Measurements from ENCODE around the gene UNCX.
"Not testable (repeated sequence)": the region's sequence is repeated elsewhere in the genome, so short reads cannot be mapped to it uniquely, and the experiment has no call there.

The UNCX gene

DNA sequence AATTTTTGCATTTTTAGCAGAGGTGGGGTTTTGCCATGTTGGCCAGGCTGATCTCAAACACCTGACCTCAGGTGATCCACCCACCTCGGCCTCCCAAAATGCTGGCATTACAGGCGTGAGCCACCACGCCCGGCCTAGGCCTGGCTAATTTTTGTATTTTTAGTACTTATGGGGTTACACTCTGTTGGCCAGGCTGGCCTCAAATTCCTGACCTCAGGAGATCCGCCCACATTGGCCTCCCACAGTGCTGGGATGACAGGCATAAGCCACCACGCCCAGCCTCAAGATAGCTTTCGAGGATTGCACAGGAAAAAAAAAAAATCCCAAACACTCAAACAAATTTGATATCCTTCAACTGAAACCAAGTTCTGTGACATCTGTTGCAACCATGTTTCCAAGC is 26.9 kb upstream of the UNCX start:
- H3K4me1 Mint-ChIP-seq; DNase-seq; H3K9me3 Mint-ChIP-seq; H3K27ac Mint-ChIP-seq; H3K4me3 Mint-ChIP-seq; ATAC-seq; H3K36me3 Mint-ChIP-seq (ENCODE audit: low read depth): not testable (repeated sequence)
- peaks cover 21% of the 10 kb centered on the region for H3K27me3 Mint-ChIP-seq

DNA sequence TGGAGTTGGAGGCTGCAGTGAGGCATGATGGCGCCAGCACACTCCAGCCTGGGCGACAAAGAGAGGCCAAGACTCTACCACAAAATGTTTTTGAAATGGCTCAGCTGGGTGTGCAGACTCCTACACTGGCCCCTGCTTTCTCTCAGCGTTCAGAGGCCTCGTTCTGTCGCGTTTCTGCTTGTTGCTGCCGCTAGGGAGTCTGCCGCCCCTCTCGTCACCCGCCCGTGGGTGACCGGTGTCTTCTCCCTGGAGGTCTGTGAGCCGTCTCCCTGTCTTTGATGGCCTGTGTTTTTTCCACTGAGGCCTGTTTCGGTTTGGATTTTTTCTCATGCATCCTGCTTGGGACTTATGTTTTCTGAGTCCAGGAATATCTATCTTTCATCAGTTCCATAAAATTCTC is 23.6 kb upstream of the UNCX start:
- no peaks in the 10 kb centered on the region for H3K9me3 Mint-ChIP-seq
- H3K27ac Mint-ChIP-seq = no peak overlapping the region
- DNase-seq (no peak), ATAC-seq (no peak)
- peaks cover 39% of the 10 kb centered on the region for H3K27me3 Mint-ChIP-seq
- no peaks in the 10 kb centered on the region for H3K36me3 Mint-ChIP-seq (ENCODE audit: low read depth)
- no peaks in the 10 kb centered on the region for H3K4me1 Mint-ChIP-seq
- no peak overlapping the region for H3K4me3 Mint-ChIP-seq

DNA sequence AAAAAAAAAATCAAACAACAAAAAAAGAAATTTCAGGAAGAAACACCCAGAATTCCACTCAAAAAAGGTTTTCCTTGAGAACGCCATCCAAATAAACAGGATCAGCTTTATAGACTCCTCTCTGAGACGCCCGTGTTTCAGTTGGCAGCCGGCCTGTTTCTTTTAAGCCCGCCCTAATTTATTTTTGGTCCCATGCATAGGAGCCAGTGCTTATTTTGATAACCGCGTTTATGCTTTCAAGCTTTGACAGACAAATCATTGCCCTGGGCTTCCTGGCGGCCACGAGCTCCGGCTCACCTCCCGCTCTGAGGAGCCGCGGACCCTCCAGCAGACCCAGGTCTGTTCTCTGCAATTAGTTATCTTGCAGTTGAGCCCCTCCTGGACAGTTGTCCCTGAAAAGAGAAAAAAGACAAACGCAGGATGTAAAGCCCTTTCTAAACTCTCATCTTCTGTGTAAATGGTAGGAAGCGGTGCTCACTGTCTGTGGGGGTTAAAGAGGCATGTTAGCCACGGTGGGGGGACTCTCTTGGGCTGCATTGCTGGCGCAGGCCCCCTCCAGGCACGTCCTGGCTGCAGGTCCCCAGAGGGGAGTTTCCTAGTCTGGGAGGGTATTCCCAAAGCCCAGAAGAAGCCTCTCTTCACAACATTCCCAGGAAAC is 22.2 kb upstream of the UNCX start:
- DNase-seq = no peak
- H3K4me3 Mint-ChIP-seq = no peak overlapping the region
- H3K4me1 Mint-ChIP-seq = no peaks in the 10 kb centered on the region
- H3K27me3 Mint-ChIP-seq = peaks cover 40% of the 10 kb centered on the region
- no peaks in the 10 kb centered on the region for H3K36me3 Mint-ChIP-seq (ENCODE audit: low read depth)
- no peak overlapping the region for H3K27ac Mint-ChIP-seq
- H3K9me3 Mint-ChIP-seq = no peaks in the 10 kb centered on the region
- ATAC-seq = no peak

DNA sequence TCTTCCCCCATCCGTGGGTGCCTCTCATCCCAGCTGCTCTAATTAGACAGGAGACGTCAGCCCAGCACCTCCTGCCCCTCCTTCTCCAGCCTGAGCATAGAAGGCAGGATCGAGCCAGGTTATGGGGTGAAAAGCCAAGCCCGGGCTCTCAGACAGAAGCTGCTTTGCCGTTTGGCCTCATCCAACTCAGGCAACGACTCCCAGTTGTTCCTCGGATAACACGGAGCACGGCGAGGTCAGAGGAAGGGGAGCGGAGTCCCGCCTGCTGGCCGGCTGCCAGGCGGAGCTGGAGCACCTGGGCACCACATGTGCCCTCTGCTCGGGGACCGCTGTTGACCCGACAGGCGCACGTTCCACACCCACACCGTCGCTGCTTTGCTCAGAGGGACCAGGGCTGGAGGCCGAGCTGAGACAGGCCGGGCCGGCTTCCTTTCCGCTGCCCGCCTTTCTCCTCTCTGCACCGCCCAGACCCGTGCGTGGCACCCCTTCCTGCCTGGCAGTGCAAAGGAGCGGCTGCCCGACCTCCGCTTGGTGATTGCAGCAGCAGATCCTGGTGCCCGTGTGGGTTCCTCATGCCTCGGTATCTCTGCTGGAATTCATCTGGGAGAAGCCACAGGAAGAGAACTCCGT is 21.6 kb upstream of the UNCX start:
- peaks cover 44% of the 10 kb centered on the region for H3K27me3 Mint-ChIP-seq
- DNase-seq (no peak), ATAC-seq (no peak)
- H3K4me1 Mint-ChIP-seq = no peaks in the 10 kb centered on the region
- H3K27ac Mint-ChIP-seq = no peak overlapping the region
- no peaks in the 10 kb centered on the region for H3K36me3 Mint-ChIP-seq (ENCODE audit: low read depth)
- no peaks in the 10 kb centered on the region for H3K9me3 Mint-ChIP-seq
- H3K4me3 Mint-ChIP-seq = no peak overlapping the region

DNA sequence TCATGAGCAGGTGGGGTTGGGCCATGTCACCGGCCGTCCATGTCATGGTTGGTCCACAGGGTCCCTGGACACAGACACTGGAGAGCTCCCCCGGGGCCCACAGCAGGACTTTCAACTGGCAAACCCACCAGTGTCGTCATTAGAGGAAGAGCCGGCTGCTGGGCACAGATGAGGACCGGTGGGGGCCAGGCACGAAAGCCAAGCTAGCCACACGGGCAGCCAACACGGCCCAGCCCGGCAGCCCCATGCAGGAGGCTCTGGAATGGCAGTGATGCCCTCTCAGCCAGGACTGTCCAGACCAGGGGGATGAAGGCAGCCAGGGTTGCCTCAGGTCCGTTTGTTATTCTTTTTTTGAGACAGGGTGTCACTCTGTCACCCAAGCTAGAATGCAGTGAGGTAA is 21.1 kb upstream of the UNCX start:
- H3K4me3 Mint-ChIP-seq = no peak overlapping the region
- H3K27me3 Mint-ChIP-seq = peaks cover 44% of the 10 kb centered on the region
- no peak overlapping the region for H3K27ac Mint-ChIP-seq
- DNase-seq (no peak), ATAC-seq (no peak)
- no peaks in the 10 kb centered on the region for H3K9me3 Mint-ChIP-seq
- H3K36me3 Mint-ChIP-seq (ENCODE audit: low read depth) = no peaks in the 10 kb centered on the region
- H3K4me1 Mint-ChIP-seq = no peaks in the 10 kb centered on the region

DNA sequence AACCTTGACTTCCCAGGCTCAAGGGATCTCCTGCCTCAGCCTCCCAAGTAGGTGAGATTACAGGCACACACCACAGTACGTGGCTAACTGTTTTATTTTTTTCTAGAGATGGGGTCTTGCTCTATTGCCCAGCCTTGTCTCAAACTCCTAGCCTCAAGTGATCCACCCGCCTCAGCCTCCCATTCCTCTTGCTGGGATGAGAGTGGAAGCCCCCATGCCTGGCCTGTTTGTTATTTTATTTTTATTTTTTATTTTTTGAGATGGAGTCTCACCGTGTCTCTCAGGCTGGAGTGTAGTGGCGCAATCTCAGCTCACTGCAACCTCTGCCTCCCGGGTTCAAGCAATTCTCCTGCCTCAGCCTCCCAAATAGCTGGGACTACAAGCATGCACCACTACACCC is 20.6 kb upstream of the UNCX start:
- not testable (repeated sequence) for H3K27ac Mint-ChIP-seq; ATAC-seq; DNase-seq; H3K4me1 Mint-ChIP-seq; H3K9me3 Mint-ChIP-seq; H3K36me3 Mint-ChIP-seq (ENCODE audit: low read depth); H3K4me3 Mint-ChIP-seq
- H3K27me3 Mint-ChIP-seq = peaks cover 46% of the 10 kb centered on the region

DNA sequence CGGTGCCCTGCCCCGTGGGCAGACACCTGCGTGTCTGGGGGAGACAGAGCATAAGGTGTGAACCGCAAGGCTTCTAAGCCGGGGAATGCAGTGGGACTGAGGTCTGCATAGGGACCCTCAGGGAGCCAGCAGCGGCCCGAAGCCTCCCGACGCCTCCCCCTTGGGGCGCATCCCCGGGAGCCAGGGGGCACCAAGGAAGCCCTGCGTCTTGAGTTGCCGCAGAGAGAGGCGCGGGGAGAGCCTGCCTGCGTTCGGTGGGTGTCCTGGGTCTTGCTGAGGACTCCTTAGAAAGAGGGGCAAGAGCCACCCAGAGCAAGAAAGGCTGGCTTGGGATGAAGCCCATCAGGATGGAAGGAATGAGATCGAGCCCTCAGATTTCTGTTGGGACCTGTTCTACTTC is 18.2 kb upstream of the UNCX start:
- no peak for ATAC-seq
- no peak for DNase-seq
- H3K36me3 Mint-ChIP-seq (ENCODE audit: low read depth) = no peaks in the 10 kb centered on the region
- peaks cover 4% of the 10 kb centered on the region for H3K9me3 Mint-ChIP-seq
- no peaks in the 10 kb centered on the region for H3K4me1 Mint-ChIP-seq
- H3K4me3 Mint-ChIP-seq = no peak overlapping the region
- H3K27me3 Mint-ChIP-seq = peaks cover 44% of the 10 kb centered on the region
- H3K27ac Mint-ChIP-seq = no peak overlapping the region

DNA sequence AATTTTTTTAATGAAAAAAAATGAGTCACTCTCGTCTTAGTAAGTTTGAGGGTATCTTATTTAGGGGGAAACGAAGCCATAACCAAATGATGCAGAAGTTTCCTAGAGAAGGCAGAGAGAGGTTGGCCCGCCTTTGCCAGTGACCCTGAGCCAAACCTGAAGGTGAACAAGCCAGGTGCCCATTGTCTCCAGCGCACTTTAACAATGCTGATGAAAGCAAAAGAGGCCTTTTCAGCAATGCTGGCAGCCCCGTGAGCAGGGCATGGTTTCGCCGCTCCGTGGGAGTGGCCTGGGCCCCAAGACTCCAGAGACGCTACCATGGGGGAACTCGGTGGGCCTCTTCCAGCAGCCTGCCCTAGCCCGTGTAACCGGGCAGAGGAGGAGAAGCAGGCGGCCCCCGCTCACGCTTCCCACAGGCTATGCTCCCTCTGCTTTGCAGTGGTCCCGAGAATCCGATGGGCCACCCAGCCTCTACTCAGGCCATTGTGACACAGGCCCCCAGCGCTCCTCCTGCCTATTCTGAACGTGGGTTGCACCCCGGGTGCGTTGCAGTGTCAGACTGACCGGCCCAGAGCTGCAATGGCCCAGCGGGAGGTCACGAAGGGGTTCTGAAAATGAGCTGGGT is 14.0 kb upstream of the UNCX start:
- peaks cover 4% of the 10 kb centered on the region for H3K9me3 Mint-ChIP-seq
- no peaks in the 10 kb centered on the region for H3K4me1 Mint-ChIP-seq
- ATAC-seq (no peak), DNase-seq (no peak)
- peaks cover 46% of the 10 kb centered on the region for H3K27me3 Mint-ChIP-seq
- no peak overlapping the region for H3K27ac Mint-ChIP-seq
- H3K36me3 Mint-ChIP-seq (ENCODE audit: low read depth) = no peaks in the 10 kb centered on the region
- no peak overlapping the region for H3K4me3 Mint-ChIP-seq

DNA sequence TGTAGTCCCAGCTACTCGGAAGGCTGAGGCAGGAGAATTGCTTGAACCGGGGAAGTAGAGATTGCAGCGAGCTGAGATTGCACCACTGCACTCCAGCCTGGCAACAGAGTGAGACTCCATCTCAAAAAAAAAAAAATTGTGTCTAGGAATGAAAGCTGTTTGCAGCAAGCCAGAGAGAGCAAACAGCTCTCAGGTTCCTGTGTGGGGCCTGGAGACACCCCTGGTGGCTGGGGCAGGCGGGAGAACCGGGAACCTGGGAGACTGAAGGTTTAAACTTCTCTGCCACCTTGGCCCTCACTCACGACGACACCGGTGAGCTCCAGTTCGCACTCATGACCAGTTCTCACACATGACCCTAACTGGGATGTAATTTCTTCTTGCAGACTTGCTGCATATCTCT is 13.2 kb upstream of the UNCX start:
- DNase-seq (no peak), ATAC-seq (no peak)
- peaks cover 2% of the 10 kb centered on the region for H3K4me1 Mint-ChIP-seq
- H3K4me3 Mint-ChIP-seq = no peak overlapping the region
- H3K27ac Mint-ChIP-seq = no peak overlapping the region
- no peaks in the 10 kb centered on the region for H3K36me3 Mint-ChIP-seq (ENCODE audit: low read depth)
- H3K9me3 Mint-ChIP-seq = peaks cover 4% of the 10 kb centered on the region
- peaks cover 43% of the 10 kb centered on the region for H3K27me3 Mint-ChIP-seq

DNA sequence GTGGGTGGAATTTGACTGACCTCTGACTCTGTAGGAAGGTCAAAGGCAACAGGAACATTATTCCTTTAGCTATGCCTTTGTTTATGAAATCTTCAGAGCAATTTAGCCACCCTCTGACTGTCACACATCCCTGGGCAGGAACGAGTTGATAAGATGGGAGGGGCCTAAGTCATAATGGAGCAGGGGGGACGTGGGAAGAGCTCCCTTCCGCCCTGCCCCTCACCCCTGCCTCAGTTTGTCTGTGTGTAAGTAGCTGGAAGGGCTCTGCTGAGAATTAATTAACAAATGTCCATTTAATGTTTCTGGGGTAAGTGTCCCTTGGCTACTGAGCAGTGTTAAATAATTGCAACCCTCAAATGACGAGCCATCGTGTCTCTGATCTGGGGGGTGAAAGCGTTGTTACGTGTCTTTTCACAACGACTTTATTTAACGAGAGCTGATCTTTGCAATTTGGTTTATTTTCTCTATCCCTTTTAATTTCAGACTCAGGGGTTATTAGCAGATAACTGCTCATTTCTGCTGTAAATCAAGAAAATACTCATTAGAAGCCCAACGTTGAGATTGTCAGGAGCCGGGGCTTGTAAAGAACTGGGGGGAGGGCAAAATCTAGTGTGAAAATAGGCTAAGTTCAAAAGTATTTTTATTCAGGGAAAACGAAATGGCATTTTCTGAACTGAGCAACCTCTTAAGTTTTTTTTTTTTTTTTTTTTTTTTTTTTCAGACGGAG is 12.5 kb upstream of the UNCX start:
- Mint-ChIP-seq H3K27me3 (peaks cover 48% of the 10 kb centered on the region), H3K4me3 (no peak overlapping the region), H3K4me1 (peaks cover 2% of the 10 kb centered on the region), H3K27ac (no peak overlapping the region), H3K9me3 (peaks cover 4% of the 10 kb centered on the region), H3K36me3 (ENCODE audit: low read depth) (no peaks in the 10 kb centered on the region)
- ATAC-seq (no peak), DNase-seq (no peak)

DNA sequence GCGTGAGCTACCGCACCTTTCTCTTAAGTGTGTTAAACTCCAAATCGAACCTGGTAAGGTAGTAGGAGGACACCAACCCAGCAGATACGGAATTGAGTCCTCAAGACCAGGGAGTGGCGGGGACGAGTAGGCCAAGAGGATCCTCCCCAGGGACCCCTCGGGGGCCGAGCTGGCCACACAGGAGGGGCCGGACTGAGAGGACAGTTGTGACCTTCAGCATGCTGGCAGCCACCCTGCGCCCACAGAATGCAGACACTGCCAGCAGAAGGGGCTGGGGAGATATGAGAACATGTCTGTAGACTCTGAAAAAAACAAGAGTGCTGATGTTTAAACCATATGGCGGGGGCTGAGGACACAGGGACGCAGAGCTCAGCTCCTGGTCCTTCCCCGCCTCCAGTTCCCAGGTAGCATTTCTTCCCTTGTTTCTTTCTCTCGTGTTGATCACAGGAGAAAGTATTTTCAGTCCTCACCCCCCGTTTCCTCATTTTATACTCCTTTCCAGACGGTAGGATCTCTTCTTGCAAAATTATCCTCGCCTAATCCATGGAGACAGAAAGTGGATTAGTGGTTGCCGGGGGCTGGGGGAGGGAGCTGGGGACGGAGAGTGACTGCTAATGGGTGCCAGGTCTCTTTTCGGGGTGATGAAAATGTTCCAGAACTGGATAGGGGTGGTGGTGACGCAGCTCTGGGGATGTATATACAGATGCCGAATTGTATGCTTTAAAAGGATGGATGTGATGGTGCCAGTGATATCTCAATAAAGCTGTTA is 11.5 kb upstream of the UNCX start:
- Mint-ChIP-seq H3K4me1 (peaks cover 2% of the 10 kb centered on the region), H3K27me3 (peaks cover 53% of the 10 kb centered on the region), H3K4me3 (no peak overlapping the region), H3K36me3 (ENCODE audit: low read depth) (no peaks in the 10 kb centered on the region), H3K9me3 (peaks cover 4% of the 10 kb centered on the region), H3K27ac (no peak overlapping the region)
- DNase-seq (no peak), ATAC-seq (no peak)

DNA sequence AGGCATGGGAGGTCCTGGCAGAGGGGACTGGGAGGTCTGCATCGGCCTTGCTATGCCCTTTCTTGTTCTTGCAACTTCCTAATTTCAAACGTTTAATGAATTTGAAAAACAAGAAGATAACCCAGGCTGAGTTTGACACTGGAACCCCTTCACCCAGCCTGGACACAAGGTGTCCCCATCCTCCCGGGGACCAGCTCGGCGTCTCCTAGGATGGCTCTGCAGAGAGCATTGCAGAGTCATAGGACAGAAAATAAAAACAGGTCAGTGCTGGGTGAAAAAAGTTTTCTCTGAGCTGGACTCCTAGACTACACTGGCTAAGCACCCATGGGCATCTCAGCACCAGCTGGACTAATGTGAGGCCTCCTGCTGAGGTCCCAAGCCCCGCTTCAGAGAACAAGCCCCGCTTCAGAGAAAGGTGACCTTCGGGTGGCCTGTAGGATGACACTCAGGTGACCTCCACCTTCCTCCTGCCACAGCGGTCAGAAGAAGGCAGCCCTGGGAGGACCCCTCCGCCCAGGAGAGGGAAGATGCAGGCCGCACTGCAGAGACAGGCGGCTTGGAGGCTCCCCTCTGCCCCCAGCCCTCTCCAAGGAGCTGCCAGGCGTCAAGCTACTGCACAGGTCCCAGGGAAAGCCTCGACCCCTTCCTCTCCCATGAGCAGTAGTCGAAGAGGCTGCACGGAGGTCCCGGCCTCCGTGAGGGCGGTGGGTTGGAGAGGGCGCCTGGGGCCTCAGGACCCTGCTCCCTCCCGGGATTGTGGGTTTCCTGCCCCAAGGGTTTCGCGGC is 9.3 kb upstream of the UNCX start:
- no peaks in the 10 kb centered on the region for H3K36me3 Mint-ChIP-seq (ENCODE audit: low read depth)
- no peak for DNase-seq
- peaks cover 2% of the 10 kb centered on the region for H3K4me1 Mint-ChIP-seq
- no peaks in the 10 kb centered on the region for H3K9me3 Mint-ChIP-seq
- peaks cover 65% of the 10 kb centered on the region for H3K27me3 Mint-ChIP-seq
- no peak overlapping the region for H3K4me3 Mint-ChIP-seq
- no peak overlapping the region for H3K27ac Mint-ChIP-seq
- ATAC-seq = peak; percentile 31

DNA sequence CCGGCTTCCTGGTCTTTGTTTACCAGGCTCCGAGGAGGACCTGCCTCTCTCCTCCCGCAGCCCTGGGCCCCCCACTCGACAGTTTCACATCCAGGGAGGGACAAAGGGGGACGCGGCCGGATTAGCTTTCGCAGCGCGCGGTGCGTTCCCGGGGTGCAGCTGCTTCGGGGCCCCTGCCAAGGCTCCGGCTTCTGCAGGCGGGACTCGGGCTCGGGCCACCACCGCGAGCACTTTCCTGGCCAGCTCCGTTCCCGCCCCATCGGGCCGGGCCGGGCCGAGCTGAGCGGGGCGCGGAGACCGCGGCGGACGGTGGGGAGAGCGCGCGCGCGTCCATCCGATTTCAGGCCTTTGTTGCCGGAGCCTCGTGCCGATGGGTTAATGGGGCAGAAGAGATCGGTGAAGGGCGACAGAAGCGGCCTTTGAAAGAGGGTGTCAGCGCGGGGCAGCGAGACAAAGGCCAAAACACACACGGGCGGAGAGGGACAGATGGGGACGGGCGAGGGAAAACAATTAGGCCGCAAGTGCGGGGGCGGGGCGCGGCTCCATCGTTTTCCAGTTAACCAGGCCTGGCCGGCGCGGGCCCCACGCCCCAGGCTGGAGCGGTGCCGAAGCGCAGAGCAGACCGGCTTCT is 8.5 kb upstream of the UNCX start:
- DNase-seq = no peak
- H3K27me3 Mint-ChIP-seq = peaks cover 72% of the 10 kb centered on the region
- peaks cover 2% of the 10 kb centered on the region for H3K4me1 Mint-ChIP-seq
- H3K4me3 Mint-ChIP-seq = no peak overlapping the region
- no peaks in the 10 kb centered on the region for H3K36me3 Mint-ChIP-seq (ENCODE audit: low read depth)
- ATAC-seq = no peak
- no peaks in the 10 kb centered on the region for H3K9me3 Mint-ChIP-seq
- no peak overlapping the region for H3K27ac Mint-ChIP-seq

All from activated naive CD8-positive, alpha-beta T cell treated with anti-CD3 and anti-CD28 coated beads, Interleukin-2, amount 50 U/mL, for 24 hours (primary cell).